IMR-90 (cell line): ENCODE measurements around the gene WNT3. TPM values are rescaled to one million over a fixed set of nuclear protein-coding genes. Genes with fewer than 3 reads are reported as not detected.

ENCODE experiments used
- ATAC-seq: fragments of 200-7000 bp; cut with Tn5 transposase; 2 replicates; pipeline ENCODE4 v1.9.1; 2020; ENCODE audit warnings: low read depth, mild to moderate bottlenecking, moderate library complexity
- BruUV-seq: library from RNA; stranded (reverse); fragments of 400-500 nt; replicated peaks from 2 replicates; lab custom pipeline; 2021; lab: Mats Ljungman, UMichigan
- CTCF ChIA-PET: fragments of 300-600 bp; formaldehyde crosslinking; extraction: SDS; loops from one replicate; lab custom pipeline; 2021; ENCODE audit warnings: antibody characterized with exemption; lab: Yijun Ruan, JAX
- POLR2A ChIA-PET: fragments of 300-600 bp; sonication (Branson Sonifier 250); formaldehyde crosslinking; loops from one replicate; lab custom pipeline; 2022; ENCODE audit warnings: antibody characterized with exemption; ENCODE audit not compliant: unreplicated experiment; lab: Charles Lee
- DNase-seq: peaks from one replicate; pipeline ENCODE4 v3.0.0; 2013
- H2AFZ ChIP-seq: replicated peaks from 2 replicates; pipeline ENCODE3; 2013; ENCODE audit warnings: low read length, mild to moderate bottlenecking; ENCODE audit not compliant: poor library complexity
- H2AK5ac ChIP-seq: 2 replicates; pipeline ENCODE4 v1.6.1; 2013; ENCODE audit warnings: low read depth, low read length, inconsistent platforms
- H2AK9ac ChIP-seq: replicated peaks from 2 replicates; pipeline ENCODE3; 2013; ENCODE audit warnings: mild to moderate bottlenecking, low read depth, low read length, moderate library complexity; ENCODE audit not compliant: poor library complexity
- H2BK120ac ChIP-seq: 2 replicates; pipeline ENCODE4 v1.6.1; 2013; ENCODE audit warnings: low read depth, low read length, inconsistent platforms
- H2BK15ac ChIP-seq: 3 replicates; pipeline ENCODE4 v1.6.1; 2013; ENCODE audit warnings: low read depth, low read length, inconsistent platforms
- H2BK20ac ChIP-seq: 2 replicates; pipeline ENCODE4 v1.6.1; 2013; ENCODE audit warnings: low read depth, mild to moderate bottlenecking, inconsistent platforms, low read length, moderate library complexity
- H2BK5ac ChIP-seq: 2 replicates; pipeline ENCODE4 v1.6.1; 2013; ENCODE audit warnings: mild to moderate bottlenecking, low read depth, low read length, inconsistent platforms; ENCODE audit not compliant: poor library complexity, severe bottlenecking
- H3K14ac ChIP-seq: replicated peaks from 2 replicates; pipeline ENCODE4 v1.6.1; 2013; ENCODE audit warnings: low read depth, low read length, inconsistent platforms
- H3K18ac ChIP-seq: 2 replicates; pipeline ENCODE4 v1.6.1; 2013; ENCODE audit warnings: low read depth, low read length, control low read depth
- H3K23ac ChIP-seq: 2 replicates; pipeline ENCODE4 v1.6.1; 2013; ENCODE audit warnings: low read depth, low read length, inconsistent platforms
- H3K27ac ChIP-seq: 2 replicates; pipeline ENCODE4 v1.5.1; 2013; ENCODE audit warnings: mild to moderate bottlenecking, control low read depth, low read length; ENCODE audit not compliant: insufficient read depth
- H3K27me3 ChIP-seq: 2 replicates; pipeline ENCODE4 v1.6.1; 2013; ENCODE audit warnings: low read length; ENCODE audit not compliant: control insufficient read depth, insufficient read depth
- H3K36me3 ChIP-seq: 2 replicates; pipeline ENCODE4 v1.6.1; 2013; ENCODE audit warnings: low read length, mixed read lengths; ENCODE audit not compliant: control insufficient read depth, insufficient read depth
- H3K4ac ChIP-seq: 2 replicates; pipeline ENCODE4 v1.6.1; 2013; ENCODE audit warnings: low read depth, low read length, inconsistent platforms
- H3K4me1 ChIP-seq: 2 replicates; pipeline ENCODE4 v1.6.1; 2013; ENCODE audit warnings: low read length, mixed read lengths; ENCODE audit not compliant: control insufficient read depth, insufficient read depth
- H3K4me2 ChIP-seq: 2 replicates; pipeline ENCODE4 v1.6.1; 2013; ENCODE audit warnings: low read depth, mild to moderate bottlenecking, control low read depth, low read length, moderate library complexity
- H3K4me3 ChIP-seq: 2 replicates; pipeline ENCODE4 v1.5.1; 2013; ENCODE audit warnings: low read depth, mild to moderate bottlenecking, control low read depth, low read length, moderate library complexity; ENCODE audit not compliant: insufficient read depth
- H3K56ac ChIP-seq: 2 replicates; pipeline ENCODE4 v1.6.1; 2013; ENCODE audit warnings: low read length, inconsistent platforms; ENCODE audit not compliant: insufficient read depth; ENCODE audit errors: extremely low read depth
- H3K79me1 ChIP-seq, 2 experiments: 2 replicates each; pipeline ENCODE4 v1.6.1; 2013; ENCODE audit warnings: low read length in 2 of 2, inconsistent platforms in 1 of 2, low read depth in 1 of 2
- H3K9ac ChIP-seq: 2 replicates; pipeline ENCODE4 v1.6.1; 2013; ENCODE audit warnings: low read depth, low read length, control low read depth
- H3K9me1 ChIP-seq: 2 replicates; pipeline ENCODE4 v1.6.1; 2013; ENCODE audit warnings: low read length, inconsistent platforms; ENCODE audit not compliant: insufficient read depth
- H3K9me3 ChIP-seq: 2 replicates; pipeline ENCODE4 v1.6.1; 2013; ENCODE audit warnings: low read length; ENCODE audit not compliant: control insufficient read depth, insufficient read depth
- H4K20me1 ChIP-seq: 2 replicates; pipeline ENCODE4 v1.6.1; 2013; ENCODE audit warnings: low read length, inconsistent platforms; ENCODE audit not compliant: insufficient read depth
- H4K5ac ChIP-seq: 2 replicates; pipeline ENCODE4 v1.6.1; 2013; ENCODE audit warnings: mild to moderate bottlenecking, low read depth, low read length, control low read depth
- H4K8ac ChIP-seq, 2 experiments: 2 replicates each; pipeline ENCODE4 v1.6.1; 2013; ENCODE audit warnings: low read depth in 2 of 2, low read length in 2 of 2, control low read depth in 1 of 2, inconsistent platforms in 1 of 2
- H4K91ac ChIP-seq: 2 replicates; pipeline ENCODE4 v1.6.1; 2013; ENCODE audit warnings: low read depth, low read length, inconsistent platforms; ENCODE audit not compliant: insufficient read depth
- CEBPB ChIP-seq: IDR thresholded peaks from 2 replicates; pipeline ENCODE4 v1.6.1; 2012; ENCODE audit warnings: low read depth, low read length, improper control_type of control experiment
- CTCF ChIP-seq: conservative IDR thresholded peaks from 2 replicates; pipeline ENCODE4 v1.5.1; 2012; ENCODE audit warnings: mild to moderate bottlenecking, low read depth, low read length, improper control_type of control experiment
- ELK1 ChIP-seq: fragments of 150-350 bp; IDR thresholded peaks from 2 replicates; pipeline ENCODE4 v1.6.1; 2016; ENCODE audit warnings: low read depth, mild to moderate bottlenecking, low read length, moderate library complexity, borderline replicate concordance
- FOS ChIP-seq: fragments of 150-350 bp; IDR thresholded peaks from 2 replicates; pipeline ENCODE4 v1.6.1; 2016; ENCODE audit warnings: low read depth, low read length
- MAFK ChIP-seq: IDR thresholded peaks from 2 replicates; pipeline ENCODE4 v1.6.1; 2012; ENCODE audit warnings: low read depth, low read length, improper control_type of control experiment
- MAZ ChIP-seq: IDR thresholded peaks from 2 replicates; pipeline ENCODE4 v1.6.1; 2012; ENCODE audit warnings: low read depth, mild to moderate bottlenecking, low read length, improper control_type of control experiment, moderate library complexity, borderline replicate concordance
- MXI1 ChIP-seq: IDR thresholded peaks from 2 replicates; pipeline ENCODE4 v1.6.1; 2012; ENCODE audit warnings: low read depth, mild to moderate bottlenecking, low read length, moderate library complexity, borderline replicate concordance
- NFE2L2 ChIP-seq: fragments of 150-350 bp; IDR thresholded peaks from 2 replicates; pipeline ENCODE4 v1.6.1; 2016; ENCODE audit warnings: low read depth, mild to moderate bottlenecking, low read length
- POLR2A ChIP-seq: IDR thresholded peaks from 2 replicates; pipeline ENCODE4 v1.6.1; 2012; ENCODE audit warnings: mild to moderate bottlenecking, low read depth, low read length
- RAD21 ChIP-seq: IDR thresholded peaks from 2 replicates; pipeline ENCODE4 v1.6.1; 2012; ENCODE audit warnings: low read length, improper control_type of control experiment
- RFX5 ChIP-seq: IDR thresholded peaks from 2 replicates; pipeline ENCODE4 v1.8.0; 2012; ENCODE audit warnings: low read depth, mild to moderate bottlenecking, low read length, moderate library complexity
- SMC3 ChIP-seq: fragments of 150-350 bp; IDR thresholded peaks from 2 replicates; pipeline ENCODE4 v1.6.1; 2016; ENCODE audit warnings: low read depth, mild to moderate bottlenecking, antibody characterized with exemption, low read length, moderate library complexity
- USF2 ChIP-seq: fragments of 150-350 bp; IDR thresholded peaks from 2 replicates; pipeline ENCODE4 v1.6.1; 2017; ENCODE audit warnings: mild to moderate bottlenecking, antibody characterized with exemption, low read length, low read depth
- dilution Hi-C: fragments of 300-500 bp; cut with HindIII; formaldehyde crosslinking; loops from one replicate; pipeline ENCODE4 v1.14.3; 2018; ENCODE audit warnings: low sequenced_read_pairs; ENCODE audit not compliant: unreplicated experiment
- in situ Hi-C: fragments of 300-500 bp; cut with MboI; formaldehyde crosslinking; loops from 3 replicates; pipeline ENCODE4 v1.14.3; 2019; ENCODE audit warnings: low sequenced_read_pairs, inconsistent platforms, mixed read lengths
- intact Hi-C: fragments of 100-400 bp; cut with micrococcal nuclease; formaldehyde crosslinking; loops from 2 replicates; pipeline ENCODE4 v1.10.0; 2022
- polyA plus RNA-seq, 3 experiments: library from polyadenylated mRNA; depleted of rRNA; stranded (reverse); fragments of >200 nt; gene quantifications; 2 replicates each; pipeline ENCODE4 v1.2.3, GENCODE V29; 2012; ENCODE audit warnings: low replicate concordance in 1 of 3
- total RNA-seq: library from RNA; depleted of rRNA; stranded (reverse); fragments of >200 nt; gene quantifications from 2 replicates; pipeline ENCODE4 v1.2.3, GENCODE V29; 2012

WNT3 gene
- total and polyA plus RNA-seq, 2 of the 4 experiments (the other 2 are of a cell fraction), result 0.72 to 1.0 TPM

- Histone ChIP-seq H3K23ac (no peak overlapping the region), H3K4me1 (peaks cover 9% of the 10 kb centered on the region), H3K27me3 (no peaks in the 10 kb centered on the region), H3K4me2 (no peak overlapping the region), H2AK9ac (no peak overlapping the region), H3K4ac (no peak overlapping the region), H3K79me1 (peaks cover 0 to 10% of the 10 kb centered on the region in 2 experiments; a peak in 1 of 4 replicates), H2AK5ac (no peak overlapping the region), H3K4me3 (no peak overlapping the region), H2BK5ac (no peak overlapping the region), H3K27ac (no peak overlapping the region), H4K5ac (no peak overlapping the region), H3K9me3 (no peaks in the 10 kb centered on the region), H2BK120ac (no peak overlapping the region), H2BK20ac (no peak overlapping the region), H3K36me3 (no peaks in the 10 kb centered on the region), H4K8ac (no peak overlapping the region), H4K20me1 (no peaks in the 10 kb centered on the region; the same call in 1 of the 2 replicates), H3K14ac (no peak overlapping the region), H3K9me1 (peaks cover 13% of the 10 kb centered on the region), H2AFZ (no peak overlapping the region), H3K9ac (no peak overlapping the region), H3K56ac (no peak overlapping the region), H3K18ac (no peak overlapping the region), H4K91ac (no peak overlapping the region), H2BK15ac (no peak overlapping the region)
- ChIA-PET CTCF (no interaction called here), POLR2A (no interaction called here)
- no peak for DNase-seq
- intact Hi-C loops, result no loop called here
- TF ChIP-seq CTCF, result no peak
- TF ChIP-seq CEBPB, result no peak
- no peak for TF ChIP-seq MXI1
- no peak for TF ChIP-seq SMC3
- no peak for TF ChIP-seq MAZ
- no peak for TF ChIP-seq RFX5
- TF ChIP-seq FOS, result no peak
- TF ChIP-seq USF2, result no peak
- TF ChIP-seq MAFK, result no peak
- TF ChIP-seq NFE2L2, result no peak
- no peak for TF ChIP-seq POLR2A
- TF ChIP-seq ELK1, result no peak
- TF ChIP-seq RAD21, result no peak
- in situ Hi-C loops, result loop anchor here (25.0 kb wide), 1 partner anchor 1153 kb away; no protein-coding TSS in a partner anchor
- no peak for ATAC-seq
- dilution Hi-C loops, result no loop called here
- no TSS peak for BruUV-seq
Observed at GRCh38 chr17:46739982-46740381, 78.5 kb downstream of the WNT3 start.
